Stimulated activated CD4-positive, alpha-beta T cell treated with anti-CD3 and anti-CD28 coated beads, Interleukin-1b, Interleukin-23, amount 100 ng/mL, for 4 hours (primary cell): Measurements from ENCODE around the gene SGK1.

Experiments used
- DNase-seq, 2 donors: peaks; one replicate each; pipeline ENCODE4 v3.0.0-alpha.2; 2020; ENCODE audit warnings: low read depth in 2 of 2

Gene SGK1

DNA sequence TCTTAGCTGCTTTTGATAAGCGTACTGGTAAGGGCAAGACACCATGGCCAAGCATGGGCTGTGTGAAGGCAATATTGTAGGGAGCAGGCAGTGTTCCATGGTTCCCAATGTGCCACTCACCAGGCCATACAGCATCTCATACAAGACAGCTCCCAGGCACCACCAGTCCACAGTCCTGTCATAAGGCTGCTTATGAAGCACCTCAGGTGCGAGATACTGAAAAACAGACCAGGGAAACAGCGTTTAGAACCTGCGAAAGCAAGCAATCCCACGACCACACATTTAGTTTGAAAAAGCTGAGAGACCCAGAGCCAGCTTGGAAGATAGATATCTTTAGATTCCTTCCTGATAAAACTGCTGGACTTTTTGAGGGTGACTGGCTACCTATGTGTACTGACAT is 146.4 kb downstream of the SGK1 start:
- no peak for DNase-seq

DNA sequence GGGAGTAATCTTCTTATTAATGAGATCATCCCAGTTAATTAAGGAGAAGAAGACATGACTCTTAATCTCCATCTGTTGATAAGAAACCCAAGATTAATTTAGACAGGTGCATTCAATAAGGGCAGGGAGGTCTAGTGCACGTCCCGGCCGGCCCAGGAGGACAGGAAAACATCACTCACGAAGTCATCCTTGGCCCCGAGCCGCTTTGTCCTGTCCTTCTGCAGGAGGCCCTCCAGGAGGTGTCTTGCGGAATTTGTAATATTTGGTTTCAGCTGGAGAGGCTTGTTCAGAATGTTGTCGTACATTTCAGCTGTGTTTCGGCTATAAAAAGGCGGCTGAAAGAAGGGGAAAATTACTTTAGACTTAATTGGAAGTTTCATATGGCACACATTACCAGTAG is 147.1 kb downstream of the SGK1 start:
- DNase-seq = no peak

DNA sequence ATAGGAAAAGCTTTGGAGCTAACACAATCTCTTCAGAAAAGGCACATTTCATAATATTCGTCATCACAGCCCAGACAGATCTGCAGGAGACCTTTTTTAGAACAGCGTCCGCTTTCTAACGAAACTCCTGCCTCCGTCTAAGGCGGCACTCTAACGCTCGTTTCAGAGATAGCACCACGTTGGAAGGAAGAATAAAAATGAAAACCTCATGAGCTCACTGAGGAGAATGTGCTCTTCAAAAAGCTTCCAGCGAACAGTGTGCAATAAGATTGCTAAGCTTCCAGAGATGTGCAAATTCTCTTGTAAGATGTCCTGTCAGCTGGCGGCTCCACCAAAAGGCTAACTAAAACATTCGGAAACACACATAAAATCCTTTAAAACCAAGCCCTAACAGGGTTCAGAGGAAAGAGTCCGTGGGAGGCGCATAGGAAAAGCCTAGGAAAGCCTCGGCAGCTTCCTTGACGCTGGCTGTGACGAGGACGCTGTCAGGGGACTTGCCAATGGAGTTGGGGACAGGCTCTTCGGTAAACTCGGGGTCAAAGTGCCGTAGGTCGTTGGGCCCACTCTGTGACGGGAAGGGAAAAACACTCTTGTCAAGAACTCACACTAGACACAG is 147.9 kb downstream of the SGK1 start:
- no peak for DNase-seq

DNA sequence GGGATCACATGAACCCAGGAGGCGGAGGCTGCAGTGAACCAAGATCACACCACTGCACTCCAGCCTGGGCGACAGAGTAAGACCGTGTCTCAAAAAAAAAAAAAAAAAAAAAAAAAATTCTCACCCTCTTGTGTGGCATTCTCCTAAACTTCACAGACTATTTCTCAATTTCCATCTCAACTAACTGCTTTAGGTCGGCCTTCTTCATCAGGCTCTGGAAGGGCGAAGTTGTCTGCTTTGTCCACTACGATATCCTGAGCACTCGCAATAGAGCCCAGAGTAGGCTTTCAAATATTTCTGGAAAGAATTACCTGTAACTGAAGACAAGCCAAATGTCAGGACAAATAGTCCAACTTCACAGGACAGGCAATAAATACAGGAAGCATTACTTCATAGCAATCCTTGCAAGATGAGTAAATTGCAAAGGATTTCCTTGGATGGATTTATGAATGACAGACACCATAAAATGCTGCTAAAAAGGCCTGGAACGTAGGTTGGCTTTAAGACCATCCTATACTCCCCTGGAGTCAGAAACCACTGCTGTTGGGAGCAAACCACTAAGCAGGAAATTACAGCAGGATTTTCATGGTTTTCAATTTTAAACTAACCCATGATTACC is 149.2 kb downstream of the SGK1 start:
- DNase-seq = no peak

DNA sequence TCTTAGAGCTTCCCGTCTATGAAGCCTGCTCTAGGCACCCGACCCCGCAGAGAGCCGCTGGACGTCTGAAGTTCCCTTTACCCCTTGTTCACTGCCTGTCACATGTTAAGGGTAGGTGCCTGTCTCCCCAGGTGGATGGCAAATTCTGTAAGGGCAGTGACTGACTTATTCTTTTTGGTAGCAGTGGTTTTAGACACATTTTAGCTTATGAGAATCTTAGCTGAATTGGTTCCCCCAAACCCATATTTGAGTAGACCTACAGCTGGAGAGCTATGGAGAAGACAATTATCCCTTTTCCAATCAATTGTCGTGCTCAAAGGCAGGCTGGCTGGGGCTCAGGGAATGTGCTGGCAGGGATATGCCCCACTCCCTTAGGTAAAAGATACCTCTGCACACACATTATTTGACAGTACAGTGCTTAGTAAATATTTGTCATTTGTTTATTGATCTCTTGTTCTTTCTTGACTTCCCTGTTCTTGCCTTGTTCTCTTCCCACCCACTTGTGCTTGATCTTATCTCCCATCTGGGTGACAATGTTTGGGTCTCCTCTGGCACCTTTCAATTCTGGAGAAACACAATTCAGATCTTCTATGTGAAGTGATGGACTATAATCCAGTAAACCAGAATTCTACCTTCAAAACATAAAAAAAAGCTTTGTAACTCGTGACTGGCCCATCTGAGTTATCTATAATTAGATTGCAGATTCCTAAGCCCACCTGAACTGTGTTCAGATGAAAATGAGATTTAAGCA is 151.2 kb downstream of the SGK1 start:
- DNase-seq = no peak

DNA sequence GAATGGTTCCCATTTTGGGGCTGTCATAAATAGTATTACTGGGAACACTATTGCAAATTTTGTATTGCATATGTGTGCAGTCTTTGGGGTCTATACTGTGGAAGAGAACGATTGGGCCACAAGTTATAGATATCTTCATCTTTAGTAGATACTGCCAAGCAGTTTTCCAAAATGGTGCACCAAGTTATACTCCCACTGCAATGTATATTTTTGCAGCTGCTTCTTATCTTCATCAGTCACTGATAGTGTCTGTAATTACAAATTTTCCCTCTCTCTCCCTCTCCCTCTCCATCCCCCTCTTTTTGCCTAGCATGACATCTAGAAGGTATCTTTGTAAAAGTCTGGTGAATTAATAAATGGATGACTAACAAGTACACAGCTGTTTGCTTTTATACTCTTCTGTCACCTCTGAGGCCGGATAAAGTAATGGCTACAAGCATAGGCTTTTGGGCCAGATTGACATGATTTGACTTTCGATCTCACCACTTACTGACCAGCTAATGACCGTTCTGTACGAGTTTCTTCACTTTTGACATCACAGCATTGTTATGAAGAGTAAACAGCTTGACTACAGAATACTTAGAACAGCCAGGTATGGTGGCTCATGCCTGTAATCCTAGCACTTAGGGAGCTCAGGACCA is 152.2 kb downstream of the SGK1 start:
- DNase-seq = no peak

DNA sequence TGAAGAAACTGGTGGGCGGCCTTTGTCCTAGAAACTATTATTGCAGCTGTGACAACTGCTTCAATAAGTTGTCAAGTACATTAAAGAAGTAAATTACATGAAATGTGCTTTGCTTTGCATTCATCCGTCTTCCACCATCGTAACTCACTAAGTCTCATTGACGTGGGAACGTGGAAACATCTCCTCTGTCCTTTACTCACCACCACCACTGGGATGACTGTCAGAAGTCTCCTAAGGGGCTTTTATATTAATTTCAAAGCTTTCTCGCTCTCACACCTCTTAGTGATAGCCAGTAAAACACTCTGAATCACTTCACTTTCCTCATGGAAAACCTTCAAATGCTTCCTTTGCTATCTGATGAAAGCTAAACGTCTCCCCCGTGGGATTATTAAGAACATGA is 153.6 kb downstream of the SGK1 start:
- no peak for DNase-seq

DNA sequence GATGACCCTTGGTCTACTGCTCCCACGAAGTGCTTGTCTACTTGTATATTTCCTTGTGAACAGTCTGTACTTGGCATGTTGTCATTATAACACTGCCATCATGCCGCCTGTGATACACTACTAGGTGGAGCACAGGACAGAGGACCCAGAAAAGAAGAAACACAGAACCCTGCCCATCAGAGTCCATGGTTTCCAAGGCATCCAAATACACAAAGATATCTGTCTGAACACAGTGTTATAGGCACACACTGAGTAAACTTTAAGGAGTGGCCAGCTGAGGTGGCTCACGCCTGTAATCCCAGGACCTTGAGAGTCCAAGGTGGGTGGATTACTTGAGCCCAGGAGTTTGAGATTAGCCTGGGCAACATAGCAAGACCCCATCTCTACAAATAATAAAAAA is 155.0 kb downstream of the SGK1 start:
- DNase-seq = no peak

DNA sequence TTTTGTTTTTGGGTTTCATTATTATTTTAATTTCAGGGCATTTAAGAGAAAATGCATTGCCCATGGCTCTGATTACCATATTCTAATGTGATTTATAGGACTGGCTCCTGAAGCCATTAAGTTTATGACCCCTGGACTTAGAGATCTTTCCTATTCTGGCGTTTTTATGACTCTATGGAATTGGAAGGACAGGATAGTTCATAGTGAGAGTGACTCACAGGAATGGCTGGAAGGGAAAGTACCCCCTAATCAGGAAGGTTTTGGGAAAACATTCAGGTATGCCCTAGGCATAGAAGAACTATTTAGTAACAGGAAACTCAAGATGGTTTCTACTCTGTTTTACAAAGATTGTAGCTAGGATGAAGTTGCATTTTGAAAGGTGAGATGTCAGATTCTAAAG is 156.9 kb downstream of the SGK1 start:
- no peak for DNase-seq

DNA sequence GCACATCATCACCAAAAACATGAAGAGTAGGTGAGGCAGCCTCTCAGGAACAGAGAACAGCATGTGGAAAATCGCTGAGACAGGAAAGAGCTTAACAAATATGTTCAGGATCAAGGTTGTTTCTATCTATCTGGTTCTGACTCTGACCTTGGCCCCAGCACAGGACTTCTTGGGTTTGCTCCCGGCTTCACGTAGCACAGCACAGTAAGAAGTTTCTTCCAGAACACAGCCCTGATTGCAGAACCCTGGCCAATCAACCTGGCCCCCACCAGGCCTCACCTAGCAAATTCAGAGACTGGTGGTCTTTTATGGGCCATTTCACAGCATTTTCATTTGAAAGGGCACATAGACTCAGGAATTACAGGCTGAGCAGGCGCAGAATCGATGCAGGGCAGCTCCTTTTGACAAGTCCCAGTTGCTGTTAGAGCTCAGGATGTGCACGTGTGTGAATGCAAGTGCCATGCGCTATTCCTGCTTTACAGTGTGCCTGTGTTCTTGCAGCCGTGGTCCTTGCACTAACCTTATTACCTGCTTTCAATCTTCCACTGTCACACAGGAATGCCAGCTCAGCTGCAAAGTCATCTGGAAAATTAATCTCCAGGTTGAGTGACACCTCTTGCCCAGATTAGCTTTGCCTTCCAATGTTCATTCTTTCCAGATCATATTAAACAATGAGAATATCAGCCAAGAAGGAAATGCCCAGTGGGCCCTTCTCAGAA is 165.0 kb downstream of the SGK1 start:
- DNase-seq = no peak

DNA sequence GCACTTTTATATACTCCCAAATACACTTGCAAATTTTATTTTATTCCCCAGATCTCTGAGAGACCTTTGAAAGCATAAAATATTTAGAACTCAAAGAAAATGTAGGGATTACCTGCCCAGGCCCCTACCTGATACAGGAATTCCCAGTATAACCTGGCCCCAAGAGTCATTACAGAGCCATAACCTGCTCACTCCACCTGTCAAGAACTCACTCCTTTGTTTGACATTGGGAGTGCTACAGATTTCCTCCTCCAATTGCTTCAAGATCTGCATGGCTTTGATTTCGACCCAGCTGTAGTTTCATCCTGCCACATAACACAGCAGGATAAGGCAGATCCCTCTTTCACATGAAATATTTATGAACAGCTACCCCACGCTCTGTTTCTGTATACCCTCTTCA is 169.3 kb downstream of the SGK1 start:
- no peak for DNase-seq

DNA sequence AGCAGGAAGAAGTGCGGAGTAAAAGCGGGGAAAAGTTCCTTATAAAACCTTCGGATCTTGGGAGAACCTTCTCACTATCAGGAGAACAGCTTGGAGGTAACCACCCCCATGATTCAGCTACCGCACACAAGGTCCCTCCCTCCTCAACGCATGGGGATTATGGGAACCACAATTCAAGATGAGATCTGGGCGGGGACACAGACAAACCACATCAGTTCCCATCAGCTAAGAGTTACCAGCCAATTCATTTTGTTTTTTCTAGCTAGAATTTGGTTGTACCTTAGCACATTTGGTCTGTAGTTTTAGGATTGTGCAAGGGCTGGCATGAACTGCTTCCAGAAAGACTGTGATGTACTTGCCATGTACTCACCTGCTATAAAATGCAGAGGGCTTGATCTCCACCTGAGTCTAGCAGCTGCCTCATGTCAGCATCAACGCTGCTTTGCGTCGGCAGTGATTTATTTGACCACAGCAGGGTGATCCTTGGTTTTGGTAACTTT is 170.8 kb downstream of the SGK1 start:
- DNase-seq = no peak

DNA sequence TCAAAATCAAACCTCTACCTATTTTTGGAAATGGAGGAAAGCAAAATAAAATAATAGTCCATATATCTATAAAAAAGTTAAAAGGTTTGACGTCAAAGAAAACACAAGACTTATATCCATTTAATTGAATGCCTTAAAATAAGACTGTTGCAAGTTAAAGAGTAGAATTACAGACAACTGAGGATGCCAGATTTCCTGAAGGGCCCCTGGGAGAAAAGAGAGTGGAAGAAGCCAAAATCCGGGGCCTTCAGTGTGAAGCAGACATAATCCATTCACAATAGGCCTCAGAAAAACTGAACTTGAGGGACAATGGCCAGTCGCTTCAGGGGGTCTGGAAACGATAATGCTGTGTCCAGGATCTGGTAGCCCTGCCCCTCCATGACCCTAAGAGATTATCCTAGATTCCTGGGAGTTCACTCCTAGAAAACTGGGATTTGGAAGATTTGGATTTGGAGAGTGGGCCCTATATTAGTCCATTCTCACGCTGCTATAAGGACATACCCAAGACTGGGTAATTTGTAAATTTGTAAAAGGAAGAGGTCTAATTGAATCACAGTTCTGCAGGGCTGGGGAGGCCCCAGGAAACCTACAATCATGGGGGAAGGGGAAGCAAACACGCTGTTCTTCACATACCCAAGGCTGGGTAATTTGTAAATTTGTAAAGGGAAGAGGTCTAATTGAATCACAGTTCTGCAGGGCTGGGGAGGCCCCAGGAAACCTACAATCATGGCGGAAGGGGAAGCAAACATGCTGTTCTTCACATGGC is 171.5 kb downstream of the SGK1 start:
- no peak for DNase-seq

DNA sequence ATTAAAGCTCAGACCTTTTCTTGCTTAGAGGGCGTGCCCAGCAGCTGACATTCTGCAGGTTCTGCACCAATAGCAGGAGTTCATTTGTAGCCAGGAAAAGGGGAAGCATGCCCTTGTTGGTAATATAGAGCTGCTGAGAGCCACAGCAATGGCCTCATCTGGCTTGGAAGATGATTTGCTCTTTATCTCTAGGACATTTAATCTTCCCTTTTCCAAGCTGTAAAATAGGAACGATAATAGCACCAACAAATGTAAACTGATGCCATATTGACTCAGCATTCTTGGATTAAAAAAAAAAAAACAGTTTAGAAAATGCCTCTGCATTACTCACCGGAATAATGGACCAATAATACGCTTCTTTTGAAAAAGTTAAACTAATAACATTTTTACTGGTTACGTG is 172.1 kb downstream of the SGK1 start:
- no peak for DNase-seq

DNA sequence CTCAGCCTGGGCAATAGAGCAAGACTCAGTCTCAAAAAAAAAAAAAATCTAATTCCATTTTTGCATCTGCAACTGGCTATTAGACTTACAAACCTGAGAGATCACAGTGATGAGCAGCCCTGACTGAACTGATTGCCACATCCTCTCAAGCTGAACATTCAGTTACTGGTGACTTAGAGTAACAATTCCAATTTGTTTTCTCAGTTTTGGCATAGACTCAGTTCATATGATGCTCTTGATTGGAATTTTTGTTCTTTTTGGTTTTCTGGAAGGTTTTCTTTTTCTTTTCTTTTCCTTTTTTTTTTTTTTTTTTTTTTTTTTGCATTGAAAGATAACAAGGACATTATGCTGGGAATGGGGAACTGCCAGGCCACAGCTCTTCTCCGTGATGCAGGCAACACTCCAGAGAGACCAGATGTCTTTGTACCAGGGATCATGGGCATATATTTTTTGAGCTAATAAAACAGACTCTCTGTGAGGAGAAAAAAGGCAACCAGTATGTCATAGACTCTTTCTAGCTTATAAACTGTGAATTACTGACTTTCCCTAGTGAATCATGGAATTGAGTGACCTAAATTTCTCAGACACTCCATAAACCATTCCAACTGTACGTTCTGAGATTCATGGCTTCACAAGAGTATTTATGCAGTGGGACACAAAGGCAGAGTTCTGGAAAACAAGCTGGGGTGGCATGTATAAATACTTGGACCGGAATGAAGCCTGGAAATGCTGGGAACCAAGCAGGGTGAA is 179.5 kb downstream of the SGK1 start:
- DNase-seq = no peak

DNA sequence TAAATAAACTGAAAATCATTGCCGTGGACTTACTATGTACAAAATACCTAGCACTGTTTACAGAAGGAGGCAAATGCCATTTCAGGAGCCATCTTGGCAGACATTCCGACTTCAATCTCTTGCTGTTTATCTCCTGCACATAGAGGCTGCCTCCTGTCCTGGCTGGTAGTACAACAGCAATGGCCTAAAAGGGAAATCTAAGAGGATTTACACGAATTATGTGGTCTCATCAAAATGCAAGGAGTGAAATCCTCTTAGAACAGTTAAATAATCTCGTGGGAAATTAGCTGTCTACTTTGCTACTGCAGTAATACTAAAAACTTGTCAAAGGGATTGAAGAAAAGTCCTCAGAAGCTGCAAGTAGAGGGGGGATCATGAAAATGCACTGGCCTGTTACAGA is 183.3 kb downstream of the SGK1 start:
- no peak for DNase-seq

DNA sequence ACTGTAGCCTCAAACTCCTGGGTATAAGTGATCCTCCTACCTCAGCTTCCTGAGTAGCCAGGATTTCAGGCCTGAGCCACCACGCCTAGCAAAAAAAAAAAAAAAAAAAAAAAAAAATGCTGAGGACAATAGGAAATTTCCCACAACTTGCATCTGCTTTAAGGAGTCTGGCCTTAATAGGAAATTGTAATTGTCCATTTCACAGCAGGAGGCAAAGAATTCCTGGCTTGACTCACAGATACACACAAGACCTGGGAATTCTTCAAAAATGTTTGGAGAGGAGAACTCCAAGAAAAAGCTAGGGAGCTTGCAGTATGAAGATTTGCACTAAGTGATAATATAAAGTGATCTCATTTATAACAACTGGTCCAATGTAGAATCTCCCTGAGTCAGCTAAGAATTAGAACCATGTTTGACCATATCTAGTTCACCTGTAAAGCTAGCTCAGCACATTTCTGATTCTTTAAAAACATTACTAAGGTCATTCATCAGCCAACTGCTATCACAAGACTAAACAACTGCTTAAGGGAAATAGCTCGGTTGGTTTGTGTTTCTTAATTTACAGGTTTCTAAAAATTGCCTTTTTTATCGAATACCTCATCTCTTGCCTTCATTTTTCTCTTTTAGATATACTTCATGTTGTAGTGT is 185.3 kb downstream of the SGK1 start:
- DNase-seq = no peak

DNA sequence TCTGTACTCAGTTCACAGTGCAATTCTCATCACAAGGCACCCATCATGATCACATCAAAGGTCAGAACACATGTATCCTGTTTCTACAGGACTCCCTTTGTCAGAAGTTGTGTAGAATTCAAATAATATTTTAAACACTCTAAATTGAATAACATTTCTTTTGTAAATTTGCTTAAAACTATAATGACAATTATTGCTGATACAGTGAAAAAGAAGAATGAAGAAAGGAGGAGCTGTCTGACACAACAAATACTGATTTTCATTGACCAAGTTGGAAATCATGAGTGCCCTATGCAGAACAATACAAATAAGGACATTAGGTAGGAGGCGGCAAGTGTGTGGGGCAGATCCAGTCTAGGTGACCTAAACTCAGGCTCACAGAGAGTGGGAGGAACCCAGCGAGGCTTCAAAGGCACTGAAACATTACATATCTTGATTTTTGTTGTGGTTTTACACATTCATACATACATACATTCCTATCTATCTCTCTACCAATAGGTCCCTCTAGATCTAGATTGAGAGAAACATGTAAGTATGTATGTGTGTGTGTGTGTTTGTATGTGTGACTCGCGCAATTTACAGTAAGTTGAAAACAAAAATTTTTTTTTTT is 186.3 kb downstream of the SGK1 start:
- DNase-seq = no peak

DNA sequence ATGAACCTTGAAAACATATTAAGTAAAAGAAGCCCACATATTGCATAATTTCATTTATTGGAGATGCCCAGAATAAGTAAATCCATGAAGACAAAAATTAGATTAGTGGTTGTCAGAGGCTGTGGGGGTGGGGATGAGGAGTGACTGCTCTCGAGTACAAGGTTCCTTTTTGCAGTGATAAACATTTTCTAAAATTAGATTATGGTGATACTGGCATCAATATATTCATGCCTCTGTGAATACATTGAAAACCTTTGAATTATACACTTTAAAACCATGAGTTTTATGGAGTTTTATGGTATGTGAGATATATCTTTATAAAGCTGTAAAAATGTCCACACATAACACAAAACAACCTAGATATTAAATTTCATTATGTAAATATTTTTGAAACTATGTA is 189.8 kb downstream of the SGK1 start:
- no peak for DNase-seq
